Measurements from ENCODE around the gene FLNB.
"Not testable (repeated sequence)": the region's sequence is repeated elsewhere in the genome, so short reads cannot be mapped to it uniquely, and the experiment has no call there.

FLNB gene

GRCh38 chr3:58052373-58053273 lies 44.4 kb downstream of the FLNB start:
- peak; percentile 84 for DNase-seq (ENCODE audit: low spot score)

GRCh38 chr3:58054652-58055051 lies 46.4 kb downstream of the FLNB start:
- DNase-seq (ENCODE audit: low spot score), result no peak

GRCh38 chr3:58055314-58055713 lies 47.1 kb downstream of the FLNB start:
- DNase-seq (ENCODE audit: low spot score), result no peak

GRCh38 chr3:58055891-58056290 lies 47.7 kb downstream of the FLNB start:
- DNase-seq (ENCODE audit: low spot score), result not testable (repeated sequence)

- DNase-seq (ENCODE audit: low spot score), result peak; percentile 59
Measured at GRCh38 chr3:58058361-58059263, 50.4 kb downstream of the FLNB start.

GRCh38 chr3:58059349-58060321 lies 51.4 kb downstream of the FLNB start:
- peak; percentile 75 for DNase-seq (ENCODE audit: low spot score)

GRCh38 chr3:58062472-58062871 lies 54.2 kb downstream of the FLNB start:
- peak; percentile 53 for DNase-seq (ENCODE audit: low spot score)

- DNase-seq (ENCODE audit: low spot score), result peak; percentile 32
Measured at GRCh38 chr3:58063022-58063815, 55.0 kb downstream of the FLNB start.

- no peak for DNase-seq (ENCODE audit: low spot score)
Measured at GRCh38 chr3:58064923-58065638, 56.9 kb downstream of the FLNB start.

- no peak for DNase-seq (ENCODE audit: low spot score)
Measured at GRCh38 chr3:58065700-58066167, 57.5 kb downstream of the FLNB start.

- DNase-seq (ENCODE audit: low spot score), result peak; percentile 74
Measured at GRCh38 chr3:58066842-58067241, 58.6 kb downstream of the FLNB start.

- DNase-seq (ENCODE audit: low spot score), result no peak
Measured at GRCh38 chr3:58068122-58068809, 60.0 kb downstream of the FLNB start.

GRCh38 chr3:58071480-58071971 lies 63.3 kb downstream of the FLNB start:
- DNase-seq (ENCODE audit: low spot score), result no peak

- DNase-seq (ENCODE audit: low spot score), result no peak
Measured at GRCh38 chr3:58072052-58072762, 64.0 kb downstream of the FLNB start.

- DNase-seq (ENCODE audit: low spot score), result no peak
Measured at GRCh38 chr3:58072763-58073130, 64.5 kb downstream of the FLNB start.

GRCh38 chr3:58073301-58074108 lies 65.3 kb downstream of the FLNB start:
- no peak for DNase-seq (ENCODE audit: low spot score)

GRCh38 chr3:58074116-58074715 lies 66.0 kb downstream of the FLNB start:
- no peak for DNase-seq (ENCODE audit: low spot score)
